H9 (cell line): ENCODE results near the gene INSYN1. TPM values are rescaled to one million over a fixed set of nuclear protein-coding genes. Genes with fewer than 3 reads are reported as not detected.

Source experiments
- DNase-seq: peaks from one replicate; pipeline ENCODE4 v3.0.0-alpha.2; 2017
- H2AFZ ChIP-seq: one replicate; pipeline ENCODE4 v1.6.1; 2013; ENCODE audit warnings: mild to moderate bottlenecking, low read length, control low read depth, moderate library complexity
- H2AK5ac ChIP-seq: 2 replicates; pipeline ENCODE4 v1.6.1; 2013; ENCODE audit warnings: low read length, control low read depth, mixed read lengths; ENCODE audit not compliant: insufficient read length
- H2BK120ac ChIP-seq: one replicate; pipeline ENCODE4 v1.6.1; 2013; ENCODE audit warnings: low read depth, mild to moderate bottlenecking, low read length, control low read depth, inconsistent platforms; ENCODE audit not compliant: poor library complexity, severe bottlenecking
- H2BK12ac ChIP-seq: 2 replicates; pipeline ENCODE4 v1.6.1; 2013; ENCODE audit warnings: low read length, control low read depth, mixed read lengths, low read depth; ENCODE audit not compliant: insufficient read length
- H2BK15ac ChIP-seq: 2 replicates; pipeline ENCODE4 v1.6.1; 2013; ENCODE audit warnings: low read depth, low read length, control low read depth
- H2BK20ac ChIP-seq: one replicate; pipeline ENCODE4 v1.6.1; 2013; ENCODE audit warnings: low read depth, mild to moderate bottlenecking, low read length, control low read depth, inconsistent platforms; ENCODE audit not compliant: poor library complexity, severe bottlenecking
- H2BK5ac ChIP-seq: 2 replicates; pipeline ENCODE4 v1.6.1; 2013; ENCODE audit warnings: low read length, control low read depth, mixed read lengths; ENCODE audit not compliant: insufficient read length
- H3K14ac ChIP-seq: 2 replicates; pipeline ENCODE4 v1.6.1; 2013; ENCODE audit warnings: low read length, control low read depth; ENCODE audit not compliant: insufficient read depth
- H3K18ac ChIP-seq: 2 replicates; pipeline ENCODE4 v1.6.1; 2013; ENCODE audit warnings: low read depth, mild to moderate bottlenecking, mixed read lengths, low read length, control low read depth; ENCODE audit not compliant: insufficient read length
- H3K23ac ChIP-seq: 2 replicates; pipeline ENCODE4 v1.6.1; 2013; ENCODE audit warnings: low read length, control low read depth, mixed read lengths, low read depth; ENCODE audit not compliant: insufficient read length
- H3K23me2 ChIP-seq: 2 replicates; pipeline ENCODE4 v1.6.1; 2013; ENCODE audit warnings: low read depth, mild to moderate bottlenecking, mixed read lengths, low read length, control low read depth; ENCODE audit not compliant: insufficient read length, poor library complexity, severe bottlenecking
- H3K27ac ChIP-seq: 2 replicates; pipeline ENCODE4 v1.5.1; 2013; ENCODE audit warnings: low read length, control low read depth, mixed read lengths, low read depth; ENCODE audit not compliant: insufficient read length
- H3K27me3 ChIP-seq: 2 replicates; pipeline ENCODE4 v1.6.1; 2013; ENCODE audit warnings: low read length, control low read depth, inconsistent platforms; ENCODE audit not compliant: insufficient read depth
- H3K4ac ChIP-seq: 2 replicates; pipeline ENCODE4 v1.6.1; 2013; ENCODE audit warnings: low read depth, mild to moderate bottlenecking, control low read depth, inconsistent platforms, low read length, moderate library complexity
- H3K4me1 ChIP-seq: 2 replicates; pipeline ENCODE4 v1.6.1; 2013; ENCODE audit warnings: low read length, control low read depth, inconsistent platforms; ENCODE audit not compliant: insufficient read depth
- H3K4me2 ChIP-seq: 2 replicates; pipeline ENCODE4 v1.6.1; 2013; ENCODE audit warnings: low read length, control low read depth, mixed read lengths; ENCODE audit not compliant: insufficient read length, insufficient read depth
- H3K56ac ChIP-seq: 2 replicates; pipeline ENCODE4 v1.6.1; 2013; ENCODE audit warnings: low read depth, mild to moderate bottlenecking, mixed read lengths, low read length, control low read depth; ENCODE audit not compliant: insufficient read length
- H3K79me1 ChIP-seq: 2 replicates; pipeline ENCODE4 v1.6.1; 2013; ENCODE audit warnings: low read depth, mild to moderate bottlenecking, moderate library complexity, low read length, control low read depth, inconsistent platforms; ENCODE audit not compliant: insufficient read depth, poor library complexity, severe bottlenecking
- H3K79me2 ChIP-seq: 2 replicates; pipeline ENCODE4 v1.6.1; 2013; ENCODE audit warnings: low read length, control low read depth, inconsistent platforms; ENCODE audit not compliant: insufficient read depth
- H3K9ac ChIP-seq: 2 replicates; pipeline ENCODE4 v1.6.1; 2013; ENCODE audit warnings: low read length, control low read depth, mixed read lengths; ENCODE audit not compliant: insufficient read length; ENCODE audit errors: extremely low read depth
- H3K9me3 ChIP-seq: one replicate; pipeline ENCODE4 v1.6.1; 2013; ENCODE audit warnings: low read depth, low read length, inconsistent platforms; ENCODE audit not compliant: control insufficient read depth
- H3T11ph ChIP-seq: one replicate; pipeline ENCODE4 v1.6.1; 2013; ENCODE audit warnings: mild to moderate bottlenecking, low read length, control low read depth, inconsistent platforms
- H4K20me1 ChIP-seq: one replicate; pipeline ENCODE4 v1.6.1; 2013; ENCODE audit not compliant: control insufficient read depth, insufficient read length, insufficient read depth
- H4K5ac ChIP-seq: 2 replicates; pipeline ENCODE4 v1.6.1; 2013; ENCODE audit warnings: low read depth, mild to moderate bottlenecking, mixed read lengths, low read length, control low read depth; ENCODE audit not compliant: insufficient read length
- H4K8ac ChIP-seq: replicated peaks from 2 replicates; pipeline ENCODE4 v1.6.1; 2013; ENCODE audit warnings: low read length, control low read depth, mixed read lengths, low read depth; ENCODE audit not compliant: insufficient read length
- H4K91ac ChIP-seq: 2 replicates; pipeline ENCODE4 v1.6.1; 2013; ENCODE audit warnings: low read depth, mild to moderate bottlenecking, moderate library complexity, mixed read lengths, low read length, control low read depth; ENCODE audit not compliant: insufficient read length
- H3K27ac Mint-ChIP-seq, 3 experiments: 2 replicates in 2 of 3; 3 replicates in 1 of 3; pipeline ENCODE4 v1.8.0; 2020 to 2021; ENCODE audit warnings: mixed read lengths in 3 of 3, mild to moderate bottlenecking in 1 of 3, moderate library complexity in 1 of 3
- H3K27me3 Mint-ChIP-seq: 2 replicates; pipeline ENCODE4 v1.8.0; 2021; ENCODE audit warnings: low read depth, mild to moderate bottlenecking, moderate library complexity, mixed read lengths
- H3K36me3 Mint-ChIP-seq, 3 experiments: 2 replicates in 2 of 3; 3 replicates in 1 of 3; pipeline ENCODE4 v1.8.0; 2020 to 2021; ENCODE audit warnings: low read depth in 3 of 3, mixed read lengths in 3 of 3; ENCODE audit not compliant: insufficient read depth in 1 of 3
- H3K4me1 Mint-ChIP-seq, 2 experiments: 2 replicates each; pipeline ENCODE4 v1.8.0; 2020; ENCODE audit warnings: mixed read lengths in 2 of 2
- H3K4me3 Mint-ChIP-seq, 2 experiments: 2 replicates in 1 of 2; 3 replicates in 1 of 2; pipeline ENCODE4 v1.8.0; 2020 to 2021; ENCODE audit warnings: mild to moderate bottlenecking in 2 of 2, mixed read lengths in 2 of 2, moderate library complexity in 1 of 2
- H3K9me3 Mint-ChIP-seq, 2 experiments: 2 replicates in 1 of 2; 3 replicates in 1 of 2; pipeline ENCODE4 v1.8.0; 2020; ENCODE audit warnings: mild to moderate bottlenecking in 2 of 2, mixed read lengths in 2 of 2, moderate library complexity in 1 of 2
- CTCF ChIP-seq: fragments of 200-600 bp; sonication (generic); conservative IDR thresholded peaks from 3 replicates; pipeline ENCODE4 v1.8.0; 2021; ENCODE audit warnings: antibody characterized with exemption, mild to moderate bottlenecking
- WGBS: extraction: QIAGEN DNeasy Blood & Tissue Kit; methylation state at CpG from one replicate; pipeline ENCODE4 v1.1.7; 2013; ENCODE audit warnings: missing lambda C conversion rate, low lambda C conversion rate, mixed read lengths; ENCODE audit not compliant: insufficient read length; ENCODE audit errors: extremely low coverage; 5-methylcytosine and 5-hydroxymethylcytosine counted together
- total RNA-seq: library from RNA; stranded (reverse); gene quantifications from 2 replicates; pipeline ENCODE4 v1.2.1, GENCODE V29; 2021

The INSYN1 gene
- total RNA-seq, 1 experiment from 2014 or later: 1.9 TPM

DNA sequence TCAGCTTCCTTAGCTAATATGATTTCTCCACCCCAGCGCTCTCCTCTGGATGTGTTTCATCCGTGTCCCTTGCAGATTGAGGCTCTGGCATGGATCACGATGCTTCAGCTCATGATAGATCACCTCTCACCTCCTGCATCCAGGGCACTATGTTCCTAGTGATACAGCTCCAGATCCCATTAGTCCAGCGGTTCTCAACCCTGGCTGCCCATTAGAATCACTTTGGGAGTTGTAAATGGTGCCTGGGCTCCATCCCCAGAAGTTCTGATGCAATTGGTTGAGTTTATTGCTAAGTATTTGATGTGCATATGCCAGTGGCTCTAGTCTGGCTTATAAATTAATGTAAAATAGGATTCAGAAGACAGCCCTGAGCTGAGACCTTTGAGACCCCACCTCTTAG, 34.5 kb downstream of the INSYN1 start:
- Mint-ChIP-seq H3K27ac (no peak overlapping the region), H3K27me3 (no peaks in the 10 kb centered on the region; the same call in 1 of the 2 replicates), H3K9me3 (no peaks in the 10 kb centered on the region), H3K4me3 (no peak overlapping the region), H3K4me1 (peaks cover 3 to 5% of the 10 kb centered on the region in 2 experiments; a peak in 2 of 4 replicates), H3K36me3 (peaks cover 2 to 8% (median 2%) of the 10 kb centered on the region in 3 experiments; a peak in 6 of 7 replicates)
- H3K23ac ChIP-seq: no peak overlapping the region
- no peaks in the 10 kb centered on the region for H3K9me3 ChIP-seq
- H3K4me2 ChIP-seq: no peak overlapping the region
- H4K8ac ChIP-seq: no peak overlapping the region
- no peak overlapping the region for H2AFZ ChIP-seq
- H3K9ac ChIP-seq: no peak overlapping the region
- TF ChIP-seq CTCF: no peak
- no peak overlapping the region for H3K4ac ChIP-seq
- H2AK5ac ChIP-seq: no peak overlapping the region
- H2BK5ac ChIP-seq: no peak overlapping the region
- H3K23me2 ChIP-seq: no peaks in the 10 kb centered on the region
- H3K4me1 ChIP-seq: no peaks in the 10 kb centered on the region
- H4K5ac ChIP-seq: no peak overlapping the region
- DNase-seq: no peak
- no peaks in the 10 kb centered on the region for H3K79me2 ChIP-seq
- H3K27me3 ChIP-seq: no peaks in the 10 kb centered on the region; the same call in 1 of the 2 replicates
- no peak overlapping the region for H2BK120ac ChIP-seq
- no peaks in the 10 kb centered on the region for H3K79me1 ChIP-seq
- H4K91ac ChIP-seq: no peak overlapping the region
- H3K56ac ChIP-seq: no peak overlapping the region
- H3K18ac ChIP-seq: no peak overlapping the region
- no peak overlapping the region for H2BK12ac ChIP-seq
- no CpG with 5 or more reads among the region's 4 CpGs for WGBS
- no peak overlapping the region for H2BK15ac ChIP-seq
- H3T11ph ChIP-seq: no peak overlapping the region
- H3K14ac ChIP-seq: no peak overlapping the region
- H3K27ac ChIP-seq: no peak overlapping the region
- no peaks in the 10 kb centered on the region for H4K20me1 ChIP-seq
- H2BK20ac ChIP-seq: no peak overlapping the region
